GDM1 (cell line): ENCODE measurements around the gene TBC1D1.

ENCODE experiments used
- DNase-seq: peaks from one replicate; lab custom pipeline; 2025; lab: John Stamatoyannopoulos, UW

TBC1D1 gene

GRCh38 chr4:38100474-38101255, 209.8 kb downstream of the TBC1D1 start:
- DNase-seq, result no peak

DNA sequence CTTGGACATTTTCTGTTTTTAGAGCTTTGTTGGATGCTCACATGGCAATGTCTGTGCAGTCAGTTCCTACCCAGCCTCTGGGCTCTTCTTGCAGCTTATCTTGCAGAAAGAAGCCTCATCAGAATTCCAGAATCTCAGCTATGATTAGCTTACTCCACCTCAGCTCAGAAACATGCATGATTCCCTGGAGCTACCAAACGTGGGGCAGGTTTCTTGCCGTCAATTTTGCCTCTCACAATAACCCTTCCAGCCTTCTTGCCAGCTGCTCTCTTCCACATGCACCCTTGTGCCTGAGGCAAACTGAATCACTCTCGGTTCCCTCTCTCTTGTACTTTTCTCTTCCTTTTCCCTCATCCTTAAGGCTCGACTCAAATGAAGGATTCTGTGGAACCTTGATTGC, 210.7 kb downstream of the TBC1D1 start:
- no peak for DNase-seq

- DNase-seq, result no peak
These were observed 212.2 kb downstream of the TBC1D1 start for GRCh38 chr4:38102957-38103588.

GRCh38 chr4:38105475-38106220, 214.8 kb downstream of the TBC1D1 start:
- DNase-seq, result no peak

GRCh38 chr4:38106311-38106710, 215.4 kb downstream of the TBC1D1 start:
- DNase-seq, result no peak

GRCh38 chr4:38106886-38107514, 216.1 kb downstream of the TBC1D1 start:
- no peak for DNase-seq

DNA sequence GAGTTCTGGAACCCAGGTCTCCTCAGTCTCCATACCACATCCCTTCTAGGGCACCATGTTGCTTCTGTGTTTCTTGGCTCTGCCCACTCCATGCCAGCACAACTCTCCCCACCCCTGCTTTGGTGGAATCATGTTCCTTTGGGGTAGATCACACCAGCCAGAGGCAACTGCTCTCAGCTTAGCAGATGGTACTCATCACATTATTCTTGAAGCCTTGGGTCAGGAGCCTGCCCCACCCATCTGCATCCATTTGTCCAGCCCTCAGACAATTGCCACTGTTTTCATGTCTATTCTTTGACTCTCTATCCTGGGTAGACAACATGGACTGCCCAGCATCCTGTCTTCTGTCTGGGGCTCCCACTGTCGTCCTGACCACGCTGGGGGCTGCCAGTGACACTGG, 216.9 kb downstream of the TBC1D1 start:
- DNase-seq, result no peak

DNA sequence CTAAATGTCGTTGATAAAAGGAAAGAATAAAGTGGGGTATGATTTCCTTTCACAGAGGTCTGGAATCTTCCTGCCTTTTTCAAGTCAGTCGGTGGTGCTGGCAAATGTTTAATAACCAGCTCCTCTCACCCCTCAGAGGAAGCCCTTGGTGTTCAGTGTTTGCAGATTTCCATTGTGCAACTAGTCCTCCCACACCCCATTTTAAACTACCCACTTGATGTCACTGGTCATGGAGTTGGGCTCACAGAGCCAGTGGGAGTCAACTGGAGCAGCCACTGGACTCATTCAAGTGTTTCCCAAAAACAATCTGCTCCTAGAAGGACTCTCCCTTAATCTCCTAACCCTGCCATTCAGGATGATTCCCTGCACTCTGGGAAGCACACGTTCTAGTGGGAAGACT, 218.5 kb downstream of the TBC1D1 start:
- no peak for DNase-seq

- no peak for DNase-seq
These were observed 219.0 kb downstream of the TBC1D1 start for GRCh38 chr4:38109896-38110295.

DNA sequence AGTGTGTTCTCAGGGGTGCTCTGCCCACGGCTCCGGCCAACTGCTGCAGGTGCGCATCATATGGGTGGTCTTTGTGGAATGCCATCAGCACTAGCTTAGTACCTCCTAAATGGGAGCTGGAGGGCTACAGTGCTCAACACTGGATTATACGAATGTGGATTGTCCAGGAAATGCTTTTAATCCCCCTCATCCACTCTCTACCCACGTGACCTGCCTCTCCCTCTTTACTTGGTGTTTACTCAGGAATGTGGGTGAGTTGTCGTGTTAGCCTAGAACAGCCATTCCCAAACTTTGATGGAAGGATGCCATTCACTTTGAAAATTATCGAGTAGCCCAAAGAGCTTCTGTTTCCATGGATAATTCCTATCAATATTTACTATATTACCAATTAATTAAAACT, 220.1 kb downstream of the TBC1D1 start:
- no peak for DNase-seq

DNA sequence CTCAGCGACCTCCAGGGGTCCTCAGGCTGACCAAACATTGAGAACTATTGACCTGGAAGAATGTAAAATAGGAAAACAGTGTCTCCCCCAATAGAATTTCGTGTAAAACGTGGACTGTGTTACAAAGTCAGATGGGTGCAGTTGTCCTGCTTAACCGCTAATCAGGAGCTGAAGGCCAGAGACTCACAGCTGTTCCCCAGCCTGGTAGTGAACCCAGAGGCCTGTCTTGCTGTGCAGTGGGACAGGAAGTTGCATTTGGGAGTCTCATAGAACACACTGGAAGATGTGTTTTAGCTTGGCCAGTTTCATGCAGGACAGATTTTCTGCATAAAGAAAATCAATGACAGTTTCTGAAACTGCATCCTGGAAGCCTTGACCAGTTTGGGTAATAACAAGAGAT, 220.8 kb downstream of the TBC1D1 start:
- no peak for DNase-seq

- DNase-seq, result no peak
These were observed 222.2 kb downstream of the TBC1D1 start for GRCh38 chr4:38113132-38113531.

GRCh38 chr4:38113551-38113950, 222.7 kb downstream of the TBC1D1 start:
- no peak for DNase-seq

GRCh38 chr4:38114386-38115150, 223.7 kb downstream of the TBC1D1 start:
- no peak for DNase-seq

DNA sequence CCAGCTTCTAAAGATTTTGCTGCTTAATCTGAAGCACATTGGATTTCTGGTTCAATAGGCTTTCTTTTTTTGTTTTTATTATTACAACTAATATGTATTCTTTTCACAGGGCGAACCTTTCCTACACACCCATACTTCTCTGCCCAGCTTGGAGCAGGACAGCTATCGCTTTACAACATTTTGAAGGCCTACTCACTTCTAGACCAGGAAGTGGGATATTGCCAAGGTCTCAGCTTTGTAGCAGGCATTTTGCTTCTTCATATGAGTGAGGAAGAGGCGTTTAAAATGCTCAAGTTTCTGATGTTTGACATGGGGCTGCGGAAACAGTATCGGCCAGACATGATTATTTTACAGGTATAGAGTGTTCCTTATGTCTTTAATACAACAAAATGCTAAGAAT, 224.7 kb downstream of the TBC1D1 start:
- no peak for DNase-seq

GRCh38 chr4:38117591-38117990, 226.7 kb downstream of the TBC1D1 start:
- DNase-seq, result no peak

DNA sequence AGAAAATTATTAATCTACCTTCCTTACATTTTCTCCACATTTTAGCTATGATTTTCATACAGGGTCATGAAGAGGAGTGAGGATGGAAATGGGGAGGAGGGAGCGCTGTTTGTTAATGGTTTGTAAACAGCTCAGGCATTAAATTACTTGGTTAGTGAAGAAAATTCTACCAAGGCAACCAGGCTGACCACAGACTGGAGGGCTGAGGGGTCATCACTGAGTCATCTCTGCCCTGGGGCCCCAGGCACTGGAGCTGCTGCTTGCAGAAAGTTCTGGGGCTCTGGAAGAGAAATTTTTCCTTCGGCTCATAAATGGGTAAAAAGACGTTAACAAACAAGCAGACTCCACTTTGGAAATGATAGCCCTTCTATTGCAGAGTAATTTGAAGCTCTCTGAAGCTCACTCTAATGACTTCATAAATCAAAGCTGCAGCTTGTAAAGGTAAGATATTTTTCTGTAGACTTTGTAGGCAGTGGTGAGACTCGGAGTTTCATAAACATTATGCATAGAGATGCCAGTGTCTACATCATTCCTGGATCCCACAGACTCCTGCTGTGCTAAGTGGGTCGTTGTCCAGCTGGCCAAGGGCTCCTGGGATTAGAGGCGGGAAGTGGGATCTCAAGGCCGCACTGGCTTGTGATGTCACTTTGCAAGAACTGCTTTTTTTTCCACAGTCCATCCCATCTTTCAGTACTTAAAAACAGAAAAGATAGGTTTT, 228.9 kb downstream of the TBC1D1 start:
- no peak for DNase-seq

GRCh38 chr4:38120772-38121171, 229.9 kb downstream of the TBC1D1 start:
- DNase-seq, result no peak

GRCh38 chr4:38122060-38122459, 231.2 kb downstream of the TBC1D1 start:
- no peak for DNase-seq

GRCh38 chr4:38123555-38123954, 232.7 kb downstream of the TBC1D1 start:
- no peak for DNase-seq

DNA sequence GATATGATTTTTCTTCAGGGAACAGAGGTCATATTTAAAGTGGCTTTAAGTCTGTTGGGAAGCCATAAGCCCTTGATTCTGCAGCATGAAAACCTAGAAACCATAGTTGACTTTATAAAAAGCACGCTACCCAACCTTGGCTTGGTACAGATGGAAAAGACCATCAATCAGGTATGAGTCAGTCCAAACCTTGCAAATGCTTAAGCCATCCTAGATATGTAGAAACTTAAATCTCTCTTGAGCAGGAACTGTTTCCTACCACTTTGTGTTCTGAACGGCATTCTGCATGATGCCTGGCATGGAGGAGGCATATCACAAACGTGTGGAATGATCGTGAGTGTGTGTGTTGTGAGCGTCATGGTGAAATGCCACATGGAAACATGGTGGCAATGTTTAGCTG, 234.1 kb downstream of the TBC1D1 start:
- no peak for DNase-seq
